ENCODE measurements around the gene TNFSF8. TPM values are rescaled to one million over a fixed set of nuclear protein-coding genes. Genes with fewer than 3 reads are reported as not detected.

The TNFSF8 gene
- total and polyA plus RNA-seq, 2 of the 4 experiments (the other 2 are of a cell fraction): not detected

DNA sequence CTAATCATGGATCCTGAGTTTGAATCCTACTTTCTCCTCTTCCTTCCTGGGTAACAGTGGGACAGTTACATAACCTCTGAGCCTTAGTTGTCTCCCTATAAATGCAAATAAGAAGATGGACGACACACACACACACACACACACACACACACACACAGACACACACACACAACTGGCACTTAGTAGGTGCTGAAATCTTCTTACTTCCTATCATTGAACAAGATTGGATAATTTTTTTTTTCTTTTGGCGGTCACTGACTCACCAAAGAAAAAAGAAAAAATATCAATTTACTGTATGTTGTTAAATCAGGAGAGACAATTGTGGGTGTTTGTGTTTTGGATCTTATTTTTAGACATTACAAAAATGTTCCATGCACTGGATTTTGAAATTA is 28.4 kb upstream of the TNFSF8 start:
- no peaks in the 10 kb centered on the region for H3K36me3 ChIP-seq (ENCODE audit: control insufficient read depth, insufficient read depth, low read length)
- TF ChIP-seq NFE2L2 (IDR thresholded peaks at IDR 0.05; ENCODE audit: low read depth, low read length) (no peak), CEBPB (IDR thresholded peaks at IDR 0.05; ENCODE audit: low read depth, low read length) (no peak), RCOR1 (IDR thresholded peaks at IDR 0.05; ENCODE audit: insufficient replicate concordance, low read length) (no peak), RAD21 (IDR thresholded peaks at IDR 0.05; ENCODE audit: low read length) (no peak), POLR2A (IDR thresholded peaks at IDR 0.05; ENCODE audit: low read depth, low read length) (no peak), RFX5 (IDR thresholded peaks at IDR 0.05; ENCODE audit: low read depth, low read length) (no peak), BHLHE40 (IDR thresholded peaks at IDR 0.05; ENCODE audit: low read depth, low read length) (no peak), CHD1 (IDR thresholded peaks at IDR 0.05; ENCODE audit: low read depth, low read length) (no peak)
- TF ChIP-seq, protein P1, sequence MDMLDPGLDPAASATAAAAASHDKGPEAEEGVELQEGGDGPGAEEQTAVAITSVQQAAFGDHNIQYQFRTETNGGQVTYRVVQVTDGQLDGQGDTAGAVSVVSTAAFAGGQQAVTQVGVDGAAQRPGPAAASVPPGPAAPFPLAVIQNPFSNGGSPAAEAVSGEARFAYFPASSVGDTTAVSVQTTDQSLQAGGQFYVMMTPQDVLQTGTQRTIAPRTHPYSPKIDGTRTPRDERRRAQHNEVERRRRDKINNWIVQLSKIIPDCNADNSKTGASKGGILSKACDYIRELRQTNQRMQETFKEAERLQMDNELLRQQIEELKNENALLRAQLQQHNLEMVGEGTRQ (IDR thresholded peaks at IDR 0.05; ENCODE audit: low read depth, low read length): no peak
- POLR2A ChIA-PET (ENCODE audit: unreplicated experiment): no interaction called here

More for the DNA sequence above, 28.4 kb upstream of the TNFSF8 start:
- H3K4me3 ChIP-seq (ENCODE audit: insufficient read depth, low read depth, low read length): no peak overlapping the region
- no peak overlapping the region for H2BK20ac ChIP-seq (ENCODE audit: low read depth, low read length)
- no peak overlapping the region for H3K18ac ChIP-seq (ENCODE audit: low read depth, low read length)
- peaks cover 14% of the 10 kb centered on the region for H3K9me3 ChIP-seq (ENCODE audit: control insufficient read depth, insufficient read depth, low read length)
- no peak overlapping the region for H3K9ac ChIP-seq (ENCODE audit: low read depth, low read length)
- no peak overlapping the region for H2BK5ac ChIP-seq (ENCODE audit: low read depth, low read length, poor library complexity, severe bottlenecking)
- dilution Hi-C loops (cut with HindIII; ENCODE audit: low sequenced_read_pairs, unreplicated experiment) (no loop called here), intact Hi-C loops (cut with micrococcal nuclease) (no loop called here), in situ Hi-C loops (cut with MboI; ENCODE audit: low sequenced_read_pairs) (no loop called here)
- H3K4me1 ChIP-seq (ENCODE audit: control insufficient read depth, insufficient read depth, low read length): peaks cover 1% of the 10 kb centered on the region; the same call in 1 of the 2 replicates
- H4K5ac ChIP-seq (ENCODE audit: low read depth, low read length): no peak overlapping the region
- CTCF ChIA-PET: no interaction called here
- H4K20me1 ChIP-seq (ENCODE audit: insufficient read depth, low read length): no peaks in the 10 kb centered on the region
- DNase-seq (no peak), ATAC-seq (ENCODE audit: low read depth) (no peak)
- H3K14ac ChIP-seq (replicated peaks; ENCODE audit: low read depth, low read length): no peak overlapping the region
- H3K56ac ChIP-seq (ENCODE audit: extremely low read depth, insufficient read depth, low read length): no peak overlapping the region
- no peak overlapping the region for H4K91ac ChIP-seq (ENCODE audit: insufficient read depth, low read depth, low read length)
- BruUV-seq (replicated peaks): no TSS peak
- no peak overlapping the region for H2AK5ac ChIP-seq (ENCODE audit: low read depth, low read length)
- no peak overlapping the region for H2AFZ ChIP-seq (replicated peaks; ENCODE audit: low read length, poor library complexity)
- H2AK9ac ChIP-seq (replicated peaks; ENCODE audit: low read depth, low read length, poor library complexity): no peak overlapping the region
- H3K79me1 ChIP-seq (ENCODE audit: low read depth in 1 of 2, low read length in 2 of 2): no peaks in the 10 kb centered on the region
- H3K27ac ChIP-seq (ENCODE audit: insufficient read depth, low read length): no peak overlapping the region
- no peak overlapping the region for H2BK15ac ChIP-seq (ENCODE audit: low read depth, low read length)
- no CpG with 5 or more reads among the region's 2 CpGs for WGBS, 2 experiments (ENCODE audit: extremely low coverage in 2 of 2, insufficient read length in 1 of 2)
- peaks cover 4% of the 10 kb centered on the region for H3K27me3 ChIP-seq (ENCODE audit: control insufficient read depth, insufficient read depth, low read length)
- H3K4ac ChIP-seq (ENCODE audit: low read depth, low read length): no peak overlapping the region
- H3K23ac ChIP-seq (ENCODE audit: low read depth, low read length): no peak overlapping the region
- no peak overlapping the region for H2BK120ac ChIP-seq (ENCODE audit: low read depth, low read length)
- H3K4me2 ChIP-seq (ENCODE audit: low read depth, low read length): no peak overlapping the region
- H3K9me1 ChIP-seq (ENCODE audit: insufficient read depth, low read length): no peaks in the 10 kb centered on the region
- H4K8ac ChIP-seq (ENCODE audit: low read depth in 2 of 2, low read length in 2 of 2): no peak overlapping the region

Data from IMR-90 (cell line).